ENCODE data around the gene ACOT13.
"Not testable (repeated sequence)": the region's sequence is repeated elsewhere in the genome, so short reads cannot be mapped to it uniquely, and the experiment has no call there.

Gene ACOT13

DNA sequence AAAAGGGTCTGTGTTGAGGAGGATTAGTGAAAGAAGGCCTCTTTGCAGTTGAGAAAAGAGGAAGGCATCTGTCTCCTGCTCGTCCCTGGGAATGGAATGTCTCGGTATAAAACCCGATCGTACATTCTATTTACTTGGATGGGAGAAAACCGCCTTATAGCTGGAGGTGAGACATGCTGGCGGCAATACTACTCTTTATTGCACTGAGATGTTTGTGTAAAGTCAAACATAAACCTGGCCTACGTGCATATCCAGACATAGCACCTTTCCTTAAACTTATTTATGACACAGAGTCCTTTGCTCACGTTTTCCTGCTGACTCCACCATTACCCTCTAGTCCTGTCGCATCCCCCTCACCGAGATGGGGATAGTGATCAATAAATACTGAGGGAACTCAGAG lies 4.6 kb upstream of the ACOT13 start:
- no peak for DNase-seq (ENCODE audit: low read depth)

DNA sequence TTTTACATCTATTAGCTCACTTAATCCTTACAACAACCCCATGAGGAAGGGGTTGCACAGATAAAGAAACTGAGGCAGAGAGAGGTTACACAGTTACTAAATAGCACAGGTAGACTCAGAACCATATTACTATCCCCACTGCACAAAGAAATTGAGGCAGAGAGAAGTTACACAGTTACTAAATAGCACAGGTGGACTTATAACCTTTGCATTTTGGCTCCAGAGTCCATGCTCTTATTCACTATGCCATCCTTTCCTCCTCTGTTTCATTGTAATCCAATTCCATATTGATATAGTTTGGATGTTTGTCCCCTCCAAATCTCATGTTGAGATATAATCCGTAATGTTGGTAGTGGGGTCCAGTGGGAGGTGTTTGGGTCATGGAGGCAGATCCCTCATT lies 3.7 kb upstream of the ACOT13 start:
- DNase-seq (ENCODE audit: low read depth) = no peak

GRCh38 chr6:24664046-24664987 lies 2.6 kb upstream of the ACOT13 start:
- DNase-seq (ENCODE audit: low read depth) = no peak

DNA sequence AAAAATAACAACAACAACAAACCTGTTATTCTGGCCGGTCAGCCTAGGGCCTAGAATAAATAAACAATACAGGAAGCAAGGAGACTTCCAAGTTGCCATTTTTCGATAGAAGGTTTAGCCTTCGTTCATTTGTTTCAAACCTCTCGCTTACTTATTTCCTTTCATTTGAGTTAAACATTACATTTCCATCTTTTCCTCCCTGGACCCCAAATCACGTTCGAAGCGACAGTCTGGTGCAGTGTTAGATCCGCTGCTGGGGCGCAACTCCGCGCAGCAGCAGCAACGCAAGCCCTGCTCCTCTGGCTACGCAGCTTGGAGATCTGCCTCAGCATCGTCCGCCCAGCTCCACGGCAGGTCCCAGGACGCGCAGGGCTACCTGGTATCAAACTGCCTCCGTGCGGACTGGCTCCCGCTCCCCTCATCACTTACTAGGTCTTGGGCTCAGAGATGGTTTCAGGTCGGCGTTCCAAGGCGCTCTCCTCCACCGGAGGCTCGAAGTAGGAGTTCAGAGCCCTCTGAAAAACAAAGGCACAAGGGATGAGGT lies 708 bp upstream of the ACOT13 start:
- DNase-seq (ENCODE audit: low read depth) = peak; percentile 58

DNA sequence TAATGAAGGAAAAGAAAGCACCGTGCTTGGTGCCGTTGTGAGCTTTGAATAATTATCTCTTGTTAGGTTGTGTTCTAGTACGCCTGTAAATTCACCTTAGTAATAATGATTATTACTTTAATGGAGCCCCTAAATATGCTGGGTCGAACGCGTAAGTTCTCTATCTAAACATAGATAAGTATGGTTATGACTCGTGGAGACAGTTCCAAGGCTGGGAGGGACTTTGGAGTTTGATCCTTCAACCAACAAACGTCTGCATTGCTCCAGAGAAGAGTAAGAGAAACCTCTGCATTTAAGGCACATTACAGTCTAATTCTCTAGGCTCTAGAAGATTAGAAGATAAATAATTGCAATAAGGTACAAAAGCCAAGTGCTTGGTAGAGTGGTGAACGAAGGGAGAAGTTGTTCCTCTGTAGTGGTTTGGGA lies 514 bp downstream of the ACOT13 start:
- peak; percentile 39 for DNase-seq (ENCODE audit: low read depth)

- not testable (repeated sequence) for DNase-seq (ENCODE audit: low read depth)
Observed at GRCh38 chr6:24668066-24668996, 1.5 kb downstream of the ACOT13 start.

DNA sequence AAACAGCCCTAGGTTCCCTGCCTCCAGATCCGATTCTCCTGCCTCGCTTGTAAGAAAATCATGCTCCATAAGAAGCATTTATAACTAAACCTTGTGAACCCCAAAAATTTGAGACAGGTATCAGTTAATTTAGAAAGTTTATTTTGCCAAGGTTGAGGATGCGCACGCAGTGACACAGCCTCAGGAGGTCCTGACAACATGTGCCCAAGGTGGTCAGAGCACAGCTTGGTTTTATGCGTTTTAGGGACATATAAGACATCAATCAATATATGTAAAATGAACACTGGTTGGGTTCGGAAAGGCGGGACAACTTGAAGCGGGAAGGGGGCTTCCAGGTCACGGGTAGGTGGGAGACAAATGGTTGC lies 2.1 kb downstream of the ACOT13 start:
- DNase-seq (ENCODE audit: low read depth) = no peak

DNA sequence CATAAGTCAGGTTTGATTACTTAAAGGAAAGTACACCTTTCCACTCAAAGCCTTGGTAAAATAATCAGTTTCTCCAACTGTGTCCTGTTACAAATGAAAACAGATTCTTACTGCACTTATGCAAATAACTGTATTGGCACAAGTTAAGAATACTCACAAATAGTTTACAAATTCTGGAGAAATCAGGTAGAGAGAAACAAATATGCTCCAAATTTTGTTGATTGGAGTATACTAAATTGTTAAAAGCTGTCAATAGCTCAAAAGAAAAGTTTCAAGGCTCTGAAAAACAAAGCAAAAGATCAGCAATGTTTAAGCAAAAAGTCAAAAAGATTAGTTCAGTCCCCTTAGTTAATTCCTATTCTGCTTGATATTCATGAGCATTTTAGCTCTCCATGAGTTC lies 3.6 kb downstream of the ACOT13 start:
- not testable (repeated sequence) for DNase-seq (ENCODE audit: low read depth)

DNA sequence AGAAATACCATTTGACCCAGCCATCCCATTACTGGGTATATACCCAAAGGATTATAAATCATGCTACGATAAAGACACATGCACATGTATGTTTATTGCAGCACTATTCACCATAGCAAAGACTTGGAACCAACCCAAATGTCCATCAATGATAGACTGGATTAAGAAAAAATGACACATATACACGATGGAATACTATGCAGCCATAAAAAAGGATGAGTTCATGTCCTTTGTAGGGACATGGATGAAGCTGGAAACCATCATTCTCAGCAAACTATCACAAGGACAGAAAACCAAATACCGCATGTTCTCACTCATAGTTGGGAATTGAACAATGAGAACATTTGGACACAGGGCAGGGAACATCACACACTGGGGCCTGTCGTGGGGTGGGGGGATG lies 4.2 kb downstream of the ACOT13 start:
- DNase-seq (ENCODE audit: low read depth) = not testable (repeated sequence)

DNA sequence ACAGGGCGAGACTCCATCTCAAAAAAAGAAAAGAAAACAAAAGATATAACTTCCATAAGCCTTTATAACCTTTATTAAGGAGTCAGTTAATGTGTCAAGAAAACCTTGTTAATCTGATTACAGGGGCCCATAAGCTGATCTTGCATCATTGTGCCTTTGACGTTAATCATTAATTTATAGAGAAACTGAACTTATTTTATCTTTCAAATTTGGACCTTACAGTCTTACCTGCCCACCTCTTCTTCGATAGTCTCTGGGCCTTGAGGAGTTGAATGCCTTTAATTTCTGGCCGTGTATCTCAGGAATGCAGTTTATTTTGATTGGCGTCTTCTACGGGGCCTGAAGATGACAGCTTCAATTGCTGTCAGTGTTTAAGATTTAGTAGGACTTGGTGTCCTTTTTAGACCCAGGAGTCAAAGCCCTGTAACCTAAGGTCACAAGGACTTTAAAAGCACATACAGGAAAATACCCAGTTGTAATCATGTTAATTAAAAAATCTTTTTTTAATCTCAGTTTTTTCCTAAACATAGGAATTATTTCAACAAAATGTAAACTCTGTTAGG lies 5.8 kb downstream of the ACOT13 start:
- no peak for DNase-seq (ENCODE audit: low read depth)

GRCh38 chr6:24673625-24674024 lies 6.7 kb downstream of the ACOT13 start:
- no peak for DNase-seq (ENCODE audit: low read depth)

GRCh38 chr6:24678792-24679352 lies 12.0 kb downstream of the ACOT13 start:
- not testable (repeated sequence) for DNase-seq (ENCODE audit: low read depth)

DNA sequence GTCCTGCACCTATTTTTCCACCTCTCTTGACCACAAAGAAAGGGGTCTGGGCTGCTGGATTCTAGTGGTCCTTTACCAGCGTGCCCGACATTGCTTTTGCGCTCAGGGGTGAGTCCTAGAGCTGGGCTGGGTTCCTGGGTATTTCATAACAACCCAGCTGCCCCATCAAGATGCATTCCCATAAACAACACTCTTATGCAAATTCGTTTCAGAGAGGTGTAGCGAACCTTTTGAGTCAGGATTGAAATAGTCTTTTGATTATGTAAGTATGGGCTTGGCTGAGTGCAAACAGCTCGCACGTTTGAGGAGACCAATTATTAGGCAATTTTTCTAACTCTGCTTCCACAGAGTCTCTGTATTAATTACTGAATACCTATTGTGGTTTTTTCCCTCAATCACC lies 13.7 kb downstream of the ACOT13 start:
- DNase-seq (ENCODE audit: low read depth) = no peak

GRCh38 chr6:24683297-24684296 lies 16.7 kb downstream of the ACOT13 start:
- DNase-seq (ENCODE audit: low read depth) = no peak

DNA sequence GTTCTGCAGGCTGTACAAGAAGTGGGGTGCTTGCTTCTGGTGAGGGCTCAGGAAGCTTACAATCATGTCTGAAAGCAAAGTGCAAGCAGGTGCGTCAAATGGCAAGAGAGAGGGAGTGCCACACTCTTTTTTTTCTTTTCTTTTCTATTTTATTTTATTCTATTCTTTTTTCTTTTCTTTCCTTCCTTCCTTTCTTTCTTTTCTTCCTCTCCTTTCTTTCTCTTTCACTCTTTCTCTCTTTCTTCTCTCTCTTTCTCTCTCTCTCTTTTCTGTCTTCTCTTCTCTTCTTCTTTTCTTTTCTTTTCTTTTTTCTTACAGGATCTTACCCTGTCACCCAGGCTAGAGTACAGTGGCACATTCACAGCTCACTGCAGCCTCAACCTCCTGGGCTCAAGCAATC lies 19.5 kb downstream of the ACOT13 start:
- DNase-seq (ENCODE audit: low read depth) = no peak

DNA sequence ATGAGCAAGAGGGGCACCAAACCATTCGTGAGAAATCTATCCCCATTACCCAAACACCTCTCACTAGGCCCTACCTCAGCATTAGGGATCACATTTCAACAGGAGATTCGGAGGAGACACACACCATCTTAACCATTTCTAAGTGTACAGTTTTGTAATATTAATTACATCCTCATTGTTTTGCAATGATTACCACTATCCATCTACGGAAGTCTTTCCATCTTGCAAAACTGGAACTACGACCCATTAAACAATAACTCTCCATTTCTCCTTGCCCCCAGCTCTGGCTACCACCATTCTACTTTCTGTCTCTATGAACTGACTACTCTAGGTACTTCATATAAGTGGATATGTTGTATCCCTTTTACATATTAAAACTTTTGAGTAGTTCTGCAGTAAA lies 20.1 kb downstream of the ACOT13 start:
- no peak for DNase-seq (ENCODE audit: low read depth)

GRCh38 chr6:24689964-24690363 lies 23.1 kb downstream of the ACOT13 start:
- peak; percentile 17 for DNase-seq (ENCODE audit: low read depth)

GRCh38 chr6:24690593-24690992 lies 23.7 kb downstream of the ACOT13 start:
- no peak for DNase-seq (ENCODE audit: low read depth)

DNA sequence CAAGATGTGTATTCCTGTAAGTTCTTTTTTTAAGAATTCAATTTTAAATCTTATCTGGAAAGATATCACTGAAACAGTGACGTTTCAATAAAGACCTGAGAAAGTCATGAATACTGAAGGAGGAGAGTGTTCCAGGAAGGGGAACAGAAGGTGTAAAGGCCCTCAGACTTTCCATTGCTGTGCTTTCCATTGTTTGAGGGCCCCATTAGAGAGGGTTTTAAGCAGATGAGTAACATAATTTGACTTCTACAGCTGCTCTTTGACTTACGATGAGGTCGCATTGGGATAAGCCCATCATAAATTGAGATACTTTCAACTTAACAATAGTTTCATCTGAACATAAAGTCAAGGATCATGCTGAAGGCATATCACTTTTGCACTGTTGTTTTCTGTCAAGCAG lies 24.7 kb downstream of the ACOT13 start:
- no peak for DNase-seq (ENCODE audit: low read depth)

DNA sequence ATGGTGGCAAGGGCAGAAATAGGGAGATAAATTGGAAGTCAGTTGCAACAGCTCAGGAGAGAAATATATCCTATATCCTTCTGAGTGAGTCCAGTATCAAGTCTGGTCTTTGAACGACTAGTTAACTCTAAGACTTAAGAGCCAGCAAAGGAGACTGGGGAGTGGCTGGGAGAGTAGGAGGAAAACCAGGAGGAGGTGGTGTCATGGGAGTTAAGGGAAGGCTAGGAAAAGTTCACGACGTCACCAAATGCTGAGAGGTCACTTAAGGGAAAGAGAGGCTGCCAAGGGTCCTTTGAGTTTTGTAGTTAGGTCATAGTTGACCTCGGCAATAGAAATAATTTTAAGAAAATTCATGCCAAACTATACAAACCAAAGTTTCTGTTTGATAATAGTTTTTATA lies 25.1 kb downstream of the ACOT13 start:
- DNase-seq (ENCODE audit: low read depth) = no peak

GRCh38 chr6:24692415-24692814 lies 25.5 kb downstream of the ACOT13 start:
- no peak for DNase-seq (ENCODE audit: low read depth)
